GM06990 (cell line): Measurements from ENCODE around the gene FES.
"Not testable (repeated sequence)": the region's sequence is repeated elsewhere in the genome, so short reads cannot be mapped to it uniquely, and the experiment has no call there.

Source experiments
- DNase-seq: peaks from one replicate; pipeline ENCODE4 v3.0.0-alpha.2; 2011; ENCODE audit not compliant: insufficient read length; ENCODE audit errors: extremely low read depth
- H3K27me3 ChIP-seq: replicated peaks from 2 replicates; pipeline ENCODE4 v1.6.0; 2011; ENCODE audit warnings: low read length; ENCODE audit not compliant: control insufficient read depth, insufficient read depth
- H3K36me3 ChIP-seq: 2 replicates; pipeline ENCODE4 v1.5.1; 2011; ENCODE audit warnings: low read length; ENCODE audit not compliant: control insufficient read depth, insufficient read depth
- H3K4me3 ChIP-seq: replicated peaks from 2 replicates; pipeline ENCODE4 v1.5.1; 2011; ENCODE audit warnings: low read depth, mild to moderate bottlenecking, control low read depth, low read length
- CTCF ChIP-seq: IDR thresholded peaks from 2 replicates; pipeline ENCODE4 v1.5.1; 2011; ENCODE audit warnings: low read length, control low read depth, mild to moderate bottlenecking, inconsistent platforms; ENCODE audit not compliant: insufficient read depth, poor library complexity, severe bottlenecking

Gene FES

GRCh38 chr15:90892498-90893174 lies 8.3 kb downstream of the FES start:
- no peak for DNase-seq
- no peak for TF ChIP-seq CTCF
- no peak overlapping the region for H3K4me3 ChIP-seq
- H3K27me3 ChIP-seq, result no peaks in the 10 kb centered on the region
- peaks cover 2% of the 10 kb centered on the region for H3K36me3 ChIP-seq

DNA sequence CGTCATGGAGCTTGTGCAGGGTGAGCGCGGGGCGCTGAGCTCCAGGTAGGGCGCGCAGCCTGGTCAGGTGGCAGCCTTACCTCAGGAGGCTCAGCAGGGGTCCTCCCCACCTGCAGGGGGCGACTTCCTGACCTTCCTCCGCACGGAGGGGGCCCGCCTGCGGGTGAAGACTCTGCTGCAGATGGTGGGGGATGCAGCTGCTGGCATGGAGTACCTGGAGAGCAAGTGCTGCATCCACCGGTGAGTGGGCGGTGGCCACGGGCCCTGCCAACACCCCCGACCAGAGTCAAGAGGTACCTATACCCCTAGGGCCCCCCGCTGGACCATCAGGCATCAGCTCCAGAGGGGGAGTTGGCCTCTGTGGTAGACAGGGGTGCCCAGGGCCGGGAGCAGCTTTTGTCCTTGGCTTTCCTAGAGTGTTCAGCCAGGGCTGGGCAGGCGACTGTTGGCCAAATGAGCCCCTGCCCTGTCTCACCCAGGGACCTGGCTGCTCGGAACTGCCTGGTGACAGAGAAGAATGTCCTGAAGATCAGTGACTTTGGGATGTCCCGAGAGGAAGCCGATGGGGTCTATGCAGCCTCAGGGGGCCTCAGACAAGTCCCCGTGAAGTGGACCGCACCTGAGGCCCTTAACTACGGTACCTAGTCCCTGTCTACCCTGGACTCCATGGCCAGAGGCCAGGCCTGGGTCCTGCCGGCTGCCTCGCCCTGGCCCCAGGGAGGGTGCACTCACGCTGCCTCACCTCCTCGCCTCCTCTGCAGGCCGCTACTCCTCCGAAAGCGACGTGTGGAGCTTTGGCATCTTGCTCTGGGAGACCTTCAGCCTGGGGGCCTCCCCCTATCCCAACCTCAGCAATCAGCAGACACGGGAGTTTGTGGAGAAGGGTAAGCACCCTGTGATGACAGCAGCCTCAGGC lies 9.1 kb downstream of the FES start:
- peaks cover 2% of the 10 kb centered on the region for H3K36me3 ChIP-seq
- no peaks in the 10 kb centered on the region for H3K27me3 ChIP-seq
- no peak for DNase-seq
- peak; percentile 20 for TF ChIP-seq CTCF
- H3K4me3 ChIP-seq, result no peak overlapping the region

- no peak for TF ChIP-seq CTCF
- H3K4me3 ChIP-seq, result no peak overlapping the region
- no peaks in the 10 kb centered on the region for H3K27me3 ChIP-seq
- peaks cover 2% of the 10 kb centered on the region; the same call in 1 of the 2 replicates for H3K36me3 ChIP-seq
- DNase-seq, result no peak
Measured at GRCh38 chr15:90895571-90896117, 11.3 kb downstream of the FES start.

GRCh38 chr15:90897131-90897655 lies 12.9 kb downstream of the FES start:
- H3K36me3 ChIP-seq, H3K27me3 ChIP-seq: not testable (repeated sequence)
- DNase-seq, result peak; percentile 41
- peak overlapping the region; percentile 16; the same call in 1 of the 2 replicates for H3K4me3 ChIP-seq

DNA sequence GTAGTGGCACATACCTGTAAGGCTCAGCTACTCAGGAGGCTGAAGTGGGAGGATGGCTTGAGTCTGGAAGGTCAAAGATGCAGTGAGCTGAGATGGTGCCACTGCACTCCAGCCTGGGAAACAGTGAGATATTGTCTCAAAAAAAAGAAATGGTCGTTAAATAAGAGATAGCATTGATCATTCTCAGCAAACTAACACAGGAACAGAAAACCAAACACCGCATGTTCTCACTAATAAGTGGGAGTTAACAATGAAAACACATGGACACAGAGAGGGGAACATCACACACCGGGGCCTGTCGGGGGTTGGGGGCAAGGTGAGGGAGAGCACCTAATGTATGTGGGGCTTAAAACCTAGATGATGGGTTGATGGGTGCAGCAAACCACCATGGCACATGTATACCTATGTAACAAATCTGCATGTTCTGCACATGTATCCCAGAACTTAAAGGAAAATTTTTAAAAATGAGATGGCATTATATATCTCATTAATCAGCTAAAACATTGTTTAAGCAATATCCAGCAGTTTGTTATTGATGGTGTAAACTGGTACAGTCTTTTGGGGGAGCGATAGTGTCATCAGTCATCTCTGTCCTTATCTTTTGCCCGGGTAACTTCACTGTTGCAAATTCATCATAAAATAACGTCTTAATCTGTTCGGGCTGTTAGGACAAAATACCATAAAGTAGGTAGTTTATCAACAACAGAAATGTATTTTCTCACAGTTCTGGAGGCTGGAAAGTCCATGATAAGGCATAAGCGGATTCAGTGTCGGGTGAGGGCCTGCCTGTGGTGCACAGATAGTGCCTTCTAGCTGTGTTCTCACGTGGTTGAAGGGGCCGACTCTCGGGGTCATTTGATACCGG lies 17.1 kb downstream of the FES start:
- DNase-seq, result no peak
- Histone ChIP-seq H3K4me3 (peak overlapping the region; percentile 80), H3K27me3 (no peaks in the 10 kb centered on the region), H3K36me3 (peaks cover 13% of the 10 kb centered on the region)
- no peak for TF ChIP-seq CTCF
